Adrenal gland (tissue), 5 donors: Measurements from ENCODE around the gene TLCD5.

Experiments used
- POLR2A ChIP-seq, 2 donors: fragments of 450-650 bp; IDR thresholded peaks; one replicate each; pipeline ENCODE4 v1.6.1; 2017; ENCODE audit warnings: antibody characterized with exemption in 2 of 2, mild to moderate bottlenecking in 2 of 2, moderate library complexity in 1 of 2
- TF ChIP-seq, protein P1 (sequence below), 6 experiments: fragments of 450-650 bp in 4 of 6; fragments of 200-600 bp in 2 of 6; sonication (generic) in 1 of 6; IDR thresholded peaks; 1 replicate in 5 of 6; 2 replicates in 1 of 6; pipeline versions ENCODE4 v1.5.1 to v1.8.0; 2016 to 2021; ENCODE audit warnings: antibody characterized with exemption in 6 of 6, mild to moderate bottlenecking in 2 of 6, moderate library complexity in 1 of 6
- donor health status: DM: no; HTN: no; CAD: no.

DNA sequence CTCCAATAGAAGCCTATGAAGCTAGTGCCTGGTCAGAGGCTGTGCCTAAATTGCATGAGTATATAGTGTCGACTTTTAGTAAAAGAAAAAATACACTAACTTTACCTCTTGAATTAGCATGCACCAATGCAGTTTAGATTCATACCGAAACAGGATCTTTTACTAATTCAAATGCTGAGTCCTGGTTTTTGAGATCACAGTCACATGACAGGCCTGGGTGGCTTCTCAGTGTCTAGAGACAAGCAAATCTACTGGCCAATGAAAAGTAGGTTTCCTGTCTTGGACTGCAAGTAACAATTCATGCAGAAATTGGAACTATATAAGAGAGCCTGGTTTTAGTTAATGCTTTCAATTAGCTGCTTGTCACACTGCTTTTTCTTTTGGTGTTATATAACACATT lies 18.3 kb downstream of the TLCD5 start:
- TF ChIP-seq, protein P1, sequence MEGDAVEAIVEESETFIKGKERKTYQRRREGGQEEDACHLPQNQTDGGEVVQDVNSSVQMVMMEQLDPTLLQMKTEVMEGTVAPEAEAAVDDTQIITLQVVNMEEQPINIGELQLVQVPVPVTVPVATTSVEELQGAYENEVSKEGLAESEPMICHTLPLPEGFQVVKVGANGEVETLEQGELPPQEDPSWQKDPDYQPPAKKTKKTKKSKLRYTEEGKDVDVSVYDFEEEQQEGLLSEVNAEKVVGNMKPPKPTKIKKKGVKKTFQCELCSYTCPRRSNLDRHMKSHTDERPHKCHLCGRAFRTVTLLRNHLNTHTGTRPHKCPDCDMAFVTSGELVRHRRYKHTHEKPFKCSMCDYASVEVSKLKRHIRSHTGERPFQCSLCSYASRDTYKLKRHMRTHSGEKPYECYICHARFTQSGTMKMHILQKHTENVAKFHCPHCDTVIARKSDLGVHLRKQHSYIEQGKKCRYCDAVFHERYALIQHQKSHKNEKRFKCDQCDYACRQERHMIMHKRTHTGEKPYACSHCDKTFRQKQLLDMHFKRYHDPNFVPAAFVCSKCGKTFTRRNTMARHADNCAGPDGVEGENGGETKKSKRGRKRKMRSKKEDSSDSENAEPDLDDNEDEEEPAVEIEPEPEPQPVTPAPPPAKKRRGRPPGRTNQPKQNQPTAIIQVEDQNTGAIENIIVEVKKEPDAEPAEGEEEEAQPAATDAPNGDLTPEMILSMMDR (IDR thresholded peaks at IDR 0.05): no peak
- no peak for TF ChIP-seq POLR2A (IDR thresholded peaks at IDR 0.05)
